ENCODE measurements around the gene SP3. TPM values are rescaled to one million over a fixed set of nuclear protein-coding genes. Genes with fewer than 3 reads are reported as not detected.

SP3 gene
- total and polyA plus RNA-seq, 9 of the 15 experiments (the other 6 are each of a cell fraction or from before 2014, with no cell fraction given): 12.0 to 106 (median 74.9) TPM

GRCh38 chr2:173956454-173956853 is 8.7 kb downstream of the SP3 start (continued):
- TF ChIP-seq, protein P1, sequence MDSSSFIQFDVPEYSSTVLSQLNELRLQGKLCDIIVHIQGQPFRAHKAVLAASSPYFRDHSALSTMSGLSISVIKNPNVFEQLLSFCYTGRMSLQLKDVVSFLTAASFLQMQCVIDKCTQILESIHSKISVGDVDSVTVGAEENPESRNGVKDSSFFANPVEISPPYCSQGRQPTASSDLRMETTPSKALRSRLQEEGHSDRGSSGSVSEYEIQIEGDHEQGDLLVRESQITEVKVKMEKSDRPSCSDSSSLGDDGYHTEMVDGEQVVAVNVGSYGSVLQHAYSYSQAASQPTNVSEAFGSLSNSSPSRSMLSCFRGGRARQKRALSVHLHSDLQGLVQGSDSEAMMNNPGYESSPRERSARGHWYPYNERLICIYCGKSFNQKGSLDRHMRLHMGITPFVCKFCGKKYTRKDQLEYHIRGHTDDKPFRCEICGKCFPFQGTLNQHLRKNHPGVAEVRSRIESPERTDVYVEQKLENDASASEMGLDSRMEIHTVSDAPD (CRISPR knock-in tag; IDR thresholded peaks at IDR 0.05): no peak
- TF ChIP-seq, protein P2, sequence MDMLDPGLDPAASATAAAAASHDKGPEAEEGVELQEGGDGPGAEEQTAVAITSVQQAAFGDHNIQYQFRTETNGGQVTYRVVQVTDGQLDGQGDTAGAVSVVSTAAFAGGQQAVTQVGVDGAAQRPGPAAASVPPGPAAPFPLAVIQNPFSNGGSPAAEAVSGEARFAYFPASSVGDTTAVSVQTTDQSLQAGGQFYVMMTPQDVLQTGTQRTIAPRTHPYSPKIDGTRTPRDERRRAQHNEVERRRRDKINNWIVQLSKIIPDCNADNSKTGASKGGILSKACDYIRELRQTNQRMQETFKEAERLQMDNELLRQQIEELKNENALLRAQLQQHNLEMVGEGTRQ (CRISPR knock-in tag; IDR thresholded peaks at IDR 0.05): no peak

- intact Hi-C loops (cut with micrococcal nuclease): no loop called here
- Histone ChIP-seq H3K4me3 (no peak overlapping the region), H3K4me2 (ENCODE audit: insufficient read depth, low read length) (no peak overlapping the region), H3K36me3 (ENCODE audit: control insufficient read depth, insufficient read depth, low read length) (peaks cover 74% of the 10 kb centered on the region), H3K9me1 (ENCODE audit: control insufficient read depth, insufficient read depth, low read length) (no peaks in the 10 kb centered on the region), H2AFZ (ENCODE audit: low read depth, low read length) (no peak overlapping the region), H3K27ac (ENCODE audit: extremely low read depth, low read depth, low read length) (no peak overlapping the region), H3K4me1 (replicated peaks in 1 of 2; ENCODE audit: control insufficient read depth in 2 of 2, insufficient read depth in 2 of 2, low read length in 2 of 2) (peaks cover 4% of the 10 kb centered on the region in 2 experiments; a peak in 4 of 5 replicates), H3K27me3 (ENCODE audit: control insufficient read depth in 2 of 2, insufficient read depth in 2 of 2, low read length in 2 of 2) (no peaks in the 10 kb centered on the region), H3K9me3 (replicated peaks; ENCODE audit: control insufficient read depth, insufficient read depth, low read depth, low read length) (no peaks in the 10 kb centered on the region), H3K9ac (ENCODE audit: insufficient read depth in 1 of 2, low read depth in 2 of 2, low read length in 2 of 2) (no peak overlapping the region), H4K20me1 (replicated peaks; ENCODE audit: control insufficient read depth, insufficient read depth, low read length) (peaks cover 4% of the 10 kb centered on the region), H3K79me2 (ENCODE audit: control insufficient read depth, insufficient read depth, low read length) (peaks cover 100% of the 10 kb centered on the region)
- no peak for ATAC-seq
- in situ Hi-C loops (cut with MboI): no loop called here
- 87% methylated on average over 2 of the region's 2 CpGs for WGBS (ENCODE audit: insufficient coverage, low coverage, missing lambda C conversion rate)
- BruUV-seq (replicated peaks): no TSS peak
- no peak for DNase-seq (ENCODE audit: extremely low read depth in 1 of 4, low spot score in 3 of 4)
- no peak for TF ChIP-seq ZNF740 (CRISPR knock-in tag; IDR thresholded peaks at IDR 0.05)
- 0 out of 4 replicates have a peak, but pooled peaks of 1 of the 2 experiments have one; percentile 27 for TF ChIP-seq ZNF740 (tag; IDR thresholded peaks at IDR 0.05)
- TF ChIP-seq, protein P3, sequence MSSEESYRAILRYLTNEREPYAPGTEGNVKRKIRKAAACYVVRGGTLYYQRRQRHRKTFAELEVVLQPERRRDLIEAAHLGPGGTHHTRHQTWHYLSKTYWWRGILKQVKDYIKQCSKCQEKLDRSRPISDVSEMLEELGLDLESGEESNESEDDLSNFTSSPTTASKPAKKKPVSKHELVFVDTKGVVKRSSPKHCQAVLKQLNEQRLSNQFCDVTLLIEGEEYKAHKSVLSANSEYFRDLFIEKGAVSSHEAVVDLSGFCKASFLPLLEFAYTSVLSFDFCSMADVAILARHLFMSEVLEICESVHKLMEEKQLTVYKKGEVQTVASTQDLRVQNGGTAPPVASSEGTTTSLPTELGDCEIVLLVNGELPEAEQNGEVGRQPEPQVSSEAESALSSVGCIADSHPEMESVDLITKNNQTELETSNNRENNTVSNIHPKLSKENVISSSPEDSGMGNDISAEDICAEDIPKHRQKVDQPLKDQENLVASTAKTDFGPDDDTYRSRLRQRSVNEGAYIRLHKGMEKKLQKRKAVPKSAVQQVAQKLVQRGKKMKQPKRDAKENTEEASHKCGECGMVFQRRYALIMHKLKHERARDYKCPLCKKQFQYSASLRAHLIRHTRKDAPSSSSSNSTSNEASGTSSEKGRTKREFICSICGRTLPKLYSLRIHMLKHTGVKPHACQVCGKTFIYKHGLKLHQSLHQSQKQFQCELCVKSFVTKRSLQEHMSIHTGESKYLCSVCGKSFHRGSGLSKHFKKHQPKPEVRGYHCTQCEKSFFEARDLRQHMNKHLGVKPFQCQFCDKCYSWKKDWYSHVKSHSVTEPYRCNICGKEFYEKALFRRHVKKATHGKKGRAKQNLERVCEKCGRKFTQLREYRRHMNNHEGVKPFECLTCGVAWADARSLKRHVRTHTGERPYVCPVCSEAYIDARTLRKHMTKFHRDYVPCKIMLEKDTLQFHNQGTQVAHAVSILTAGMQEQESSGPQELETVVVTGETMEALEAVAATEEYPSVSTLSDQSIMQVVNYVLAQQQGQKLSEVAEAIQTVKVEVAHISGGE (CRISPR knock-in tag; IDR thresholded peaks at IDR 0.05): no peak
- no peak for TF ChIP-seq CBFA2T3 (IDR thresholded peaks at IDR 0.05)
- TF ChIP-seq C11orf30 (IDR thresholded peaks at IDR 0.05; ENCODE audit: low read depth): peak; percentile 26; the same call in 1 of the 2 replicates
- no peak for TF ChIP-seq ZNF449 (CRISPR knock-in tag; IDR thresholded peaks at IDR 0.05)
- TF ChIP-seq ZNF584 (CRISPR knock-in tag; IDR thresholded peaks at IDR 0.05; ENCODE audit: low read depth): no peak
- peak; percentile 64 for TF ChIP-seq ZNF316 (IDR thresholded peaks at IDR 0.05)
- ChIA-PET CTCF (ENCODE audit: low intra/inter-chr PET ratio) (no interaction called here), POLR2A (interaction anchor here (1.2 kb wide), 1 partner anchor 9 kb away, joined by 3 read pairs; no protein-coding TSS in a partner anchor)
- FAIRE-seq: no peak
Observed at GRCh38 chr2:173955867-173956266, 9.3 kb downstream of the SP3 start.

Data from K562 (cell line).